ENCODE measurements around the gene PTGER2. TPM values are rescaled to one million over a fixed set of nuclear protein-coding genes. Genes with fewer than 3 reads are reported as not detected.

The PTGER2 gene
- total and polyA plus RNA-seq, 2 of the 8 experiments (the other 6 are each of a cell fraction or from before 2014, with no cell fraction given), result 1.2 TPM

GRCh38 chr14:52342849-52343596, 28.9 kb downstream of the PTGER2 start:
- Histone ChIP-seq H4K5ac (ENCODE audit: insufficient read length, low read depth, low read length) (no peak overlapping the region), H2BK12ac (ENCODE audit: low read depth, low read length) (no peak overlapping the region), H4K20me1 (replicated peaks in 1 of 2; ENCODE audit: control insufficient read depth in 1 of 2, insufficient read depth in 2 of 2, low read length in 2 of 2) (no peaks in the 10 kb centered on the region), H3K9ac (replicated peaks in 1 of 4; ENCODE audit: extremely low read depth in 1 of 4, low read depth in 3 of 4, low read length in 3 of 4) (no peak overlapping the region), H3K56ac (replicated peaks; ENCODE audit: insufficient read length, low read depth, low read length) (no peak overlapping the region), H3K18ac (ENCODE audit: extremely low read depth, low read length) (no peak overlapping the region), H3K27me3 (replicated peaks in 1 of 4; ENCODE audit: control insufficient read depth in 3 of 4, extremely low read depth in 1 of 4, insufficient read depth in 3 of 4, low read length in 3 of 4) (no peaks in the 10 kb centered on the region; a peak in 1 of 7 replicates), H3K14ac (ENCODE audit: insufficient read length) (no peak overlapping the region), H4K8ac (ENCODE audit: extremely low read depth, insufficient read depth, low read length) (peak overlapping the region; percentile 73; the same call in 1 of the 2 replicates), H3K27ac (ENCODE audit: low read depth, low read length) (no peak overlapping the region), H3K4me2 (ENCODE audit: insufficient read depth in 1 of 2, low read depth in 2 of 2, low read length in 2 of 2) (no peak overlapping the region), H3K4me3 (ENCODE audit: extremely low read depth in 1 of 4, insufficient read depth in 2 of 4, low read depth in 3 of 4, low read length in 4 of 4) (no peak overlapping the region), H3K4ac (replicated peaks; ENCODE audit: insufficient read length, low read depth, low read length) (no peak overlapping the region), H2BK15ac (ENCODE audit: low read length) (no peak overlapping the region), H3K4me1 (replicated peaks in 1 of 4; ENCODE audit: control insufficient read depth in 3 of 4, insufficient read depth in 4 of 4, low read length in 3 of 4) (no peaks in the 10 kb centered on the region), H3K23ac (ENCODE audit: insufficient read length) (no peak overlapping the region), H2BK20ac (ENCODE audit: low read length) (no peak overlapping the region), H2AFZ (ENCODE audit: low read length) (0 out of 2 replicates have a peak overlapping the region, but pooled peaks have one; percentile 66), H2BK5ac (ENCODE audit: low read depth, low read length) (no peak overlapping the region), H4K91ac (replicated peaks; ENCODE audit: insufficient read length, low read length) (no peak overlapping the region), H3K79me1 (ENCODE audit: low read depth, low read length) (no peaks in the 10 kb centered on the region), H3K79me2 (ENCODE audit: control insufficient read depth in 1 of 2, insufficient read depth in 2 of 2, low read length in 2 of 2) (no peaks in the 10 kb centered on the region), H3K36me3 (ENCODE audit: control insufficient read depth in 2 of 4, insufficient read depth in 4 of 4, low read length in 3 of 4) (no peaks in the 10 kb centered on the region), H3K9me3 (ENCODE audit: insufficient read depth in 2 of 2, low read depth in 1 of 2, low read length in 1 of 2) (no peaks in the 10 kb centered on the region), H2BK120ac (replicated peaks; ENCODE audit: low read depth, low read length) (no peak overlapping the region), H3K23me2 (ENCODE audit: low read depth, low read length) (peaks cover 4% of the 10 kb centered on the region; the same call in 1 of the 2 replicates), H2AK5ac (ENCODE audit: low read depth, low read length) (no peak overlapping the region)
- POLR2A ChIA-PET (ENCODE audit: partially characterized antibody), result no interaction called here
- CTCF ChIA-PET (ENCODE audit: partially characterized antibody), result interaction anchor here (0.6 kb wide), 1 partner anchor 576 kb away, joined by 3 read pairs; no protein-coding TSS in a partner anchor
- WGBS, 2 experiments (ENCODE audit: extremely low coverage in 1 of 2, insufficient coverage in 1 of 2, insufficient read length in 1 of 2, insufficient replicate concordance in 2 of 2, low coverage in 1 of 2, low lambda C conversion rate in 2 of 2, missing lambda C conversion rate in 1 of 2), result 78% methylated on average over 1 of the region's 1 CpG; no CpG with 5 or more reads in 1 of the 2 experiments
- TF ChIP-seq MAFK (IDR thresholded peaks at IDR 0.05; ENCODE audit: low read depth, low read length) (peak; percentile 60; the same call in 1 of the 2 replicates), BRCA1 (IDR thresholded peaks at IDR 0.05; ENCODE audit: low read depth, low read length) (no peak)
- DNase-seq (ENCODE audit: low read depth in 1 of 2, low spot score in 2 of 2) (no peak), FAIRE-seq (no peak)
